Fibroblast of skin of back (primary cell): ENCODE results near the gene SNX1.

Source experiments
- DNase-seq: peaks from one replicate; pipeline ENCODE4 v3.0.0-alpha.2; 2013

SNX1 gene

GRCh38 chr15:64166102-64166890, 70.5 kb downstream of the SNX1 start:
- DNase-seq = no peak

GRCh38 chr15:64180235-64180824, 84.5 kb downstream of the SNX1 start:
- DNase-seq = no peak

GRCh38 chr15:64182859-64183370, 87.1 kb downstream of the SNX1 start:
- DNase-seq = no peak

- no peak for DNase-seq
These were observed 89.5 kb downstream of the SNX1 start for GRCh38 chr15:64185146-64185911.

- DNase-seq = peak; percentile 11
These were observed 91.8 kb downstream of the SNX1 start for GRCh38 chr15:64187396-64188191.
